ELF-1 (cell line): ENCODE data around the gene SRP9.
"Not testable (repeated sequence)": the region's sequence is repeated elsewhere in the genome, so short reads cannot be mapped to it uniquely, and the experiment has no call there.

Experiments
- DNase-seq: peaks from one replicate; pipeline ENCODE4 v3.0.0-alpha.2; 2016; ENCODE audit warnings: low read depth, low spot score

SRP9 gene

GRCh38 chr1:225755671-225756319 is 21.8 kb upstream of the SRP9 start:
- no peak for DNase-seq

- DNase-seq = no peak
Observed at GRCh38 chr1:225757927-225758656, 19.5 kb upstream of the SRP9 start.

- DNase-seq = not testable (repeated sequence)
Observed at GRCh38 chr1:225759972-225760371, 17.7 kb upstream of the SRP9 start.

- DNase-seq = no peak
Observed at GRCh38 chr1:225760531-225760930, 17.1 kb upstream of the SRP9 start.

- DNase-seq = not testable (repeated sequence)
Observed at GRCh38 chr1:225761395-225761794, 16.2 kb upstream of the SRP9 start.

GRCh38 chr1:225762002-225762441 is 15.6 kb upstream of the SRP9 start:
- DNase-seq = peak; percentile 64

- DNase-seq = peak; percentile 78
Observed at GRCh38 chr1:225762444-225762843, 15.2 kb upstream of the SRP9 start.

GRCh38 chr1:225763716-225764548 is 13.7 kb upstream of the SRP9 start:
- DNase-seq = no peak

- DNase-seq = no peak
Observed at GRCh38 chr1:225765982-225766674, 11.5 kb upstream of the SRP9 start.

- DNase-seq = peak; percentile 54
Observed at GRCh38 chr1:225766967-225767633, 10.5 kb upstream of the SRP9 start.

GRCh38 chr1:225767634-225768540 is 9.7 kb upstream of the SRP9 start:
- DNase-seq = peak; percentile 70

GRCh38 chr1:225768662-225769426 is 8.8 kb upstream of the SRP9 start:
- peak; percentile 64 for DNase-seq

GRCh38 chr1:225769687-225770086 is 7.9 kb upstream of the SRP9 start:
- no peak for DNase-seq

GRCh38 chr1:225770561-225771248 is 6.9 kb upstream of the SRP9 start:
- peak; percentile 67 for DNase-seq

GRCh38 chr1:225771661-225772322 is 5.8 kb upstream of the SRP9 start:
- DNase-seq = no peak

GRCh38 chr1:225772323-225772768 is 5.3 kb upstream of the SRP9 start:
- DNase-seq = peak; percentile 95

GRCh38 chr1:225772848-225773247 is 4.8 kb upstream of the SRP9 start:
- DNase-seq = peak; percentile 41
